Hematopoietic multipotent progenitor cell treated with erythropoietin and hydrocortisone succinate and interleukin-3 and kit ligand, for 17 days (in vitro differentiated cells): ENCODE data around the gene GLIS1.

Experiments
- DNase-seq: peaks from one replicate; pipeline ENCODE4 v3.0.0-alpha.2; 2015; ENCODE audit warnings: low spot score

GLIS1 gene

DNA sequence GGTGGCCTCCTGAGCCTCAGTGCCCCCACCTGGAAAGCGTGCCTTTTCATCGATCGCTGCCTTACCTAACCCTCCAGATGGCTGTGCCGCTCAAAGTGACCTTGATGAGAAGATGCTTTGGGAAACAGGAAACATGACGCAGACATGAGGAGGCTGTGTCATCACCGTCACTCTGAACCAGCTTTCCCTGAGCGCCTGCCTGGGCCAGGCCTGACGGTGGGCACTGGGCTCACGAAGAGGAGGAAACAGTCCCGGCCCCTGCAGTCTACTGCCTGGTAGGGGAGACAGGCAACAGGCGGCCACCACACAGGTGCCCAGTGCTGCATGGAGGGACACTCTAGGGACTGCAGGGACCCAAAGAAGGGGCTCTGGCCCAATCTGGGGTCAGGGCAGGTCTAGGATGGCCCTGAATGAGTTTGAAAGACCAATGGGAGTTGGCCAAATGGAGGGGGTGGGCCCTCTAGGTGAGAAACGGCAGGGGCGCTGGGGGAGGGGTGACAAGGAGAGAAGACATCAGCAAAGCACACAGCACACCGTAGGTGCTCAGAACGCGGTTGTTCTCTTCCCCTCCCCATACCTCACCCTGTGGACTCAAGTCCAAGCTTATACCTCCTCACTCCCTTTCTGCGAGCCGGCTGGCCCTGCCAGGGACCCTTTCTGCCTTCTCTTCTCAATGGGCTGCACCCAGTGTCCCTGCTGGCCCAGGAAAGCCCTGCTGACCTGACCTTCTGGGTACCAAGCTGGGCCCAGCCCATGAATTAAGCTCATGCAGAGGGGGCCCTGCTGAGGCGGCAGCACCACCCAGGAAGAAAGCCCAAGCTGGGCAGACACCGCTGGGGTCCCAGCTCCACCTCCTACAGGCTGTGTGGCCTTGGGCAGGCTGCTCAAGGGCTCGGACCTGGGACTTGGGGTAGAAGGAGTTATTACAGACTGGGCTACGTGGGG lies 44.9 kb downstream of the GLIS1 start:
- no peak for DNase-seq

DNA sequence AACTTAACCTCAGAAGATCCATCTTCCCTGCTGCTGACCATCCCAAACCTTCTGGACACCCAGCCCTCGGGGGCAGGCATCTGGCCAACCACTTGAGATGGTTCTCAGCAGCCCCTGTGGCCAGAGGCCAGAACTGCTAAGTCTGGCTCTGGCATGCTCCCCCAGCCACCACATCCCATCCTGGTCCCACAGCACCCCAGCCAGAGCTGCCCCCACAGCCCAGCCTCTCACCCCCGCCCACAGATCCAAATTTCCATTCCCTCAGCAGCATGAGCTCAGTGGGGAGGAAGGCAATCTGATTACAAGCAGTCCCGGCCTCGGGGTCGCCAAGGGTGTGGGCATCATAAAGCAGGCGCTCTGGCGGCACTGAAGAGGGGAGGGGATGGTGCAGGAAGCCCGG lies 45.6 kb downstream of the GLIS1 start:
- no peak for DNase-seq

DNA sequence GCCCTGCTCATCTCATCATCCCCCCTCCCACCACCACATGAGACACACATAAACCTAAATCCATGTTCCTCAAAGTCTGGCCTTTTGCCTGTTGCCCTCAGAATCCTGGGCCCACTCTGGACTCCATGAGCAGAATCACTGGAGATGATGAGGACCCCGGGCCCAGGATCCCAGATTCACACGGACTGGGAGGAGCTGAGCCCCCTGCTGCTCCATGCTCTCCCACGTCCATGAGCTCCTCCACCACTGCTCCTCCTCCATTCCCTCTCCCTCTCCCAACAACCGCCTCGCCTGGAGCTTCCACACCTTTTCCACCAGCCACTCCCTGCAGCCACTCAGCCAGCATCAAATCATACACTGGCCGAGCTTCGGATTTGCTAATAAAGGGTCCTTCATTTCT lies 47.6 kb downstream of the GLIS1 start:
- no peak for DNase-seq

DNA sequence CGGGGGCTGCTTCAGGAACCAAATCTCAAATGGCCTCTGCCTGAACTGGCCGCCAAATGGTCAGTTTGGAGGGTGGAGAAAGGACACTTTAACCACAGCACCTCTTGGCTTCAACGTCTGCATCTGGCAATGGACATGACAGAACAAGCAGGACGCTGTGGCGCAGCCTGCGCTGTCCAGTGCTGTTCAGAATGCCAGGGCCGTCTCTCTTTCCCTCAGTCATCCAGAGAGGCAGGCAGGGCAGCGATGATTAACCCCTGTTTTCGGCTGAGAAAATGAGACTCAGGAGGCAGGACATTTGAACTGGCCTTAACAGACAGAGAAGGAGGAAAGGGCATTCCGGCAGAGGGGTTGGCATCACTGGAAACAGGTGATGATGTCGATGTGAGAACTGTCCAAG lies 48.6 kb downstream of the GLIS1 start:
- no peak for DNase-seq

DNA sequence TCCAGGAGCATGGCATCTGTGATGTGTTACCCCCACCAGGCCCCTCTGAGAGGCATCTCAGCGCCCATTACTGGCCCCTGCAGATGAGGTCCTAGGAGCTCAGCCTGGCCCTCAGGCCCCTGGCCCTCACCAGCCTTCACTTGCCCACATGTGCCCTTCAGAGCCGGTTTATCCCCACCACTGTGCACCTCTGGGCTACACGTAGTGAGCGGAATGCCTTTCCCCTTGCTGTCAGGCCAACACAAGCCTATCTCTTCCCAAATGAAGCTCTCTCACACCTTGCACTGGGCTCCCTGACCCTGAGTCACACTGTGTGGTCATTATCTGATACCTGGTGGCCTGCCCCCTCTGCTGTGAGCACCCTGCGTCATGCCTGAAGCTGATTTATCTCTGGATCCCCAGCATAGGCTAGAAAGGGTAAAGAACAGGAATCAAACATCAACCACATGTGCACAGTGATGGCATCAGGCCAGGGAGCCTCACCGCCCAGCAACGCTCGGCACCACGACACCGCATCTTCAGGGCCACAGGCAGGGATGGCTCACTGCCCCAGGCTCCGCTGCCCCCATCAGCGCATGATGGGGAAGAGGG lies 49.1 kb downstream of the GLIS1 start:
- no peak for DNase-seq

DNA sequence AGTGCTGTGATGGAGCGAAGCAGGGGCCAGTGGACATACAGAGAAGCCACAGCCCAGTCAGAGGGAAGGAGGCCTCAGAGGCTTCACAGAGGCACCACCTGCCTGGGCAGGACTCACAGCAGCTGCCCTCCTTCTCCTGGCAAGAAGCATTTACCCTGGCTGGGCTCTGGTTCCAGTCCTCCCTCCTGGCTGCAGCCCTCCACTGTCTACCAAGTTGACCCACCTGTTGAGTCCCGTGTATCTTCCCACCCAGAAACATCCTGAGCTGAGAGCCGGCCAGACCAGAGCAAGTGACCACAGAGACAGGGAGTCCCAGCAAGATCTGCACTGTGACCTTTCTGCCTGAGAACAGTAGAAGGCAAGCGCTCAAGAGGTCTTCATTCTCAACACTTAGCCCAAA lies 49.7 kb downstream of the GLIS1 start:
- DNase-seq: no peak

DNA sequence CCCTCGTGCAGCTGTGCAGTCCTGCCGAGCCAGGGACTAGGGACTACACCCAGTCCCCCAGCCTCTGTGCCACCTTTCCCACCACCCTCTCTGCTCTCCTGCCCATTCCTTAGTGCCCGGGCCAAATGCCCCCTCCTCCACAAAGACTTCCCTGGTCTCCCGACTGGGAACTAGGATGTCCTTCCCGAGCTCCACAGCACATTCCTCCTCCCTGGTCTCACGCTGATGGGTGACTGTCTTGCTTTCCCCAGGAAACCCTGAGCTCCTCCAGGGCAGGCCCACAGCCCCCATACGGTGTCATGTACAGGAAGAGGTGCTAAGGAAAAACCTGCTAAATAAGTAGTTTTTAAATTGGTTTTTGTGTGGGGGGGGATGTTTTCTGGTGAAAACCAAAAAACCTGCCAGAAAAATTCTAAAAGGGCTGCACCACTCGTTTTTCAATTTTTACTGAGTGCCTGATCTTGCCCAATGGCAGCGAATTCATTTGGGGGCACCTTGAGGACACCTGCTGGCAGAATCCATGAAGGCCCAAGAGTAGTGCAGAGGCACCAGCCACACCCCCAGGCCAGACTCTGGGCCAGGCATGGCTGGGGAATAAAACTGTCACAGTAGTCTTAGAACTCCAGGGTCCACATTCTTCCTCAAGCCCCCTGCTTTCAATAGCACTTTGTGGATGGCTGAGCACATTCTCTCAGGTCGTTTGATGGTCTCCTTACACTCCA lies 50.4 kb downstream of the GLIS1 start:
- DNase-seq: no peak

DNA sequence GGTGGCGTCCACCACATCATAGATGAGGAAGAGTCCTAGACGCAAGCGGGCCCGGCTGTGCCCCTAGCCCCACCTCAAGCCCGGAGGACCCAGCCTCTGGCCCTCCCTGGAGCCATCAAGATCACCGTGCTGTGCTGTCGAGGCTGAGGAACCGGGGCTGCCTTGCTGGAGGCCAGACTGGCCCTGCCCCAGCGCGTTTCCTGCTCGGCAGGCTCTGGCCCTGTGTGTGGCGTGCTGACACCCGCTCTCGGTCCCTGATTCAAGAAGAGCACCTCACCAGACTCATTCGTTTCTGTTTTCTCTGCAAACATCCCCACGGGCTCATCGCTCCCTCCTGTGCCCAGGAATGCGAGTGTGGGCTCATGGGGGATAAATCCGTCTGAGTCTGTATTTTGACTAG lies 51.1 kb downstream of the GLIS1 start:
- no peak for DNase-seq

DNA sequence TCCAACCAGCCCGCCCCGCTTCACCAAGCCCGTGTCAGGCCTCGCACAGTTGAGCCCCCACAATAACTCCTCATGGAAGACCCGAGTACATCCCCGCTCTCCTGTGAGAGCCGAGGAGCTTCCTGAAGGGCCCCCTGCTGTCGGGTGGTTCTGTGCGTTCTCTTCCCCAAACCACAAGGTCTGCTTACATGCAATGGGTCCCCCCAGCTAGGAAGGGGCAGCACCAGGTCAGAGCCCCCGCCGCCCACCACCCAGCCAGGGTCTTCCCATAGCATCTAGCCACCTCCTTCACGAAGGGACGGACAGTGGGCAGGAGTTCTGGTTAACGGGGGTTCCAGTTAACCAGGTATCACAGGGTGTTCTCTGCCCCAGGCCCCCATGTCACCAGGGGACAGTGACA lies 51.5 kb downstream of the GLIS1 start:
- DNase-seq: no peak

DNA sequence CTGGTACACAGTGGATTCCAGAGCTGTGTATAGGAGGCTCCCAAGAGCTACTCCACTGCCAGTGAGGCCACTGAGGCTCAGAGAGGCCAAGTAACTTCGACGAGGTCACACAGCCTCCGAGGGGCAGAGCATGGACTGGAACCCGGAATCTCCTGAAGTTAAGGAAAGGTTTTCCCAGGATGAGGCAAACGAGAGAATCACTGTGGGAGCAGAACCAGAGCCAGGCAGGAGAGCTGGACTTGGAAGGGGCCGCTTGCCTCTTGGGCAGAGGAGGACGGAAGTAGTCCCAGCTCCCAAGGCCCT lies 52.0 kb downstream of the GLIS1 start:
- no peak for DNase-seq

DNA sequence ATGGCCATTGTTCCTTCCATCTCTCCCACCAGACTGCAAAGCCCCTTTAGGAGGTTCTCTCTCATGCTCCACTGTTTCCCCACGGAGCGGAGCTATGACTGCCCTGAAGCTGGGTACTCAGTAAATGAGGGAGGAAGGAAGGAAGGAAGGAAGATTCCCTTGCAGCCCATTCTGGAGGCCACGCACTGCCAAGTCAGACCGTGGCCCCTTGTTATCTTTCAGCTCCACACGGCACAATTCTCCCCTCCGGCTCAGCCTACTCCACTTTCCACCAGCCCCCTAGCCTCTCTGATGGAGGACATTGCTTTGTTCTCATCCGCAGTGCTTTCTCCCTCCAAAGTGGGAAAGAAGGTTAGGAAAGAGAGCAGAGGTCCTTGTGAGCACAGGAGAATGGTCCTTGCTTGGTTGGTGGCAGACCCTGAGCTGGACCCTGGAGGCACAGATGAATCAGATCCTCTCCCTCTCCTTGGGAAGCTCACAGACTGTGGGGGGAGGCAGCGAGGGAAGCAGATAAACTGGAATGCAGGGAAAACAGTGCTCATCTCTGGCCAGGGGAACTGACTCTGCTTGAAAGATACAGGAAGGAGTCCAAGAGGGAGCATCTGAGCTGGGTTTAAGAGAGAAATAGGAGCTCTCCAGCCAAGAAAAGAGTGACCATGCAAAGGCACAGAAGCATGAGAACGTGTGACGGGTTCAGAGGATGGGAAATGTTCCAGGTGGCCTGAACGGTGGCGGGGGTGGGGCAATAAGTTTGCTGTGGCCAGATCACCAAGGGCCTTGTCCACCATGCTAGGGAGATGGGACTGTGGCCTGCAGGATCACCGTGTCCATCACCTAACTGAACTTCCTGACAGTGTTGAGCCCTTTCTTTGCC lies 52.6 kb downstream of the GLIS1 start:
- DNase-seq: no peak

DNA sequence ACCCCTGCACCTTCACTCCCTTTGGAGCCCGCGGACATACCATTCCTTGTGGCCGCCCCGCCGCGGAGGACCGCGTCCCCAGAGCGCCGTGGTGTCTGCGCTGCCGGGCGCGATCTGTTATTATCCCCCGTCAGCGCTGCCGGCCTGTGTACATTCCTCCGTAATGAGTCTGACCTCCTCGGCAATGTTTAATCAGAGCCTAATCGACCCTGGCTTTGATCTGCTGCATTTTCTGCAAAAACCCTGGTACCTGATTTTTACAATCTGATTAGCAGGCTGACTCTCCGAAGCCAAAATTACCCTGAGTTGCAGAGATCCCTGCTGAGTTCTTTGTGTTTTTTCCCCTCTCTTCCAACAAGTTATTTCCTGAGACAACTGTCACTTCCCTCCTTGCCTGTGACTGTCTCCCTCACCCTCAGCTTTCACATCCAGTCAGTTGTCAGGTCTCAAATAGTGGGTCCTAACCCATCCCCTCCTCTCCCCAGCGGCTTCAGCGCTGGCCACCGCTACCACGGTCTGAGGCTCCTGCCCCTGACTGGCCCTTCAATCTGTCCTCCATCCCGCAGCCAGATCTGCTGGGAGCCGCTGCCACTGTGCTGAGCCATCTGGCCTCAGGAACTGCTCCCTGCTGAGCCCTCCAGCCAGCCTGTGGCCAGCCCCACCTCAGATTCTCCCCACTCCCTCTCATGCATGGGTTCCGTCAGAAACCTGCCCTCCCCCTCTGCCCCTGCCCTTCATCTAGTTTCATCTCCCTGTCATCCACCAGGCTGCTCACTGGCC lies 53.5 kb downstream of the GLIS1 start:
- no peak for DNase-seq

DNA sequence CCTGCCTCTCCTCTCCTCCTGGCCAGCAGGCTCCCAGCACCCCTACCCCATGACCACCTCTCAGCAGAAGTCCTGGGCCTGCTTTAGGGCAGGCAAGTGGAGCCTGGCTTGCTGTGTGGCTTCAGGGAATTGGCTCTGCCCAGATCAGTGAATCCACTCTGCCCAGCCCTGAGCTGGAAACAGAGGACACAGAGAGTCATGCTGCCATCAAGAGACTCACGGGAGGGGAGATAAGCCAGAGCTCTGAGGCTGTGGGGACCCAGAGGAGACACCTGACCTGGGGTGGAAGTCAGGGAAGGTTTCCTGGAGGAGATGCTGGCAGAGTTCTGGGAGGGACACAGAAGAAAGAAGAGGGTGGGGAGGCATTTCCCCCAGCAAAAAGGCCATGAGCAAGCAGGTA lies 54.2 kb downstream of the GLIS1 start:
- no peak for DNase-seq

DNA sequence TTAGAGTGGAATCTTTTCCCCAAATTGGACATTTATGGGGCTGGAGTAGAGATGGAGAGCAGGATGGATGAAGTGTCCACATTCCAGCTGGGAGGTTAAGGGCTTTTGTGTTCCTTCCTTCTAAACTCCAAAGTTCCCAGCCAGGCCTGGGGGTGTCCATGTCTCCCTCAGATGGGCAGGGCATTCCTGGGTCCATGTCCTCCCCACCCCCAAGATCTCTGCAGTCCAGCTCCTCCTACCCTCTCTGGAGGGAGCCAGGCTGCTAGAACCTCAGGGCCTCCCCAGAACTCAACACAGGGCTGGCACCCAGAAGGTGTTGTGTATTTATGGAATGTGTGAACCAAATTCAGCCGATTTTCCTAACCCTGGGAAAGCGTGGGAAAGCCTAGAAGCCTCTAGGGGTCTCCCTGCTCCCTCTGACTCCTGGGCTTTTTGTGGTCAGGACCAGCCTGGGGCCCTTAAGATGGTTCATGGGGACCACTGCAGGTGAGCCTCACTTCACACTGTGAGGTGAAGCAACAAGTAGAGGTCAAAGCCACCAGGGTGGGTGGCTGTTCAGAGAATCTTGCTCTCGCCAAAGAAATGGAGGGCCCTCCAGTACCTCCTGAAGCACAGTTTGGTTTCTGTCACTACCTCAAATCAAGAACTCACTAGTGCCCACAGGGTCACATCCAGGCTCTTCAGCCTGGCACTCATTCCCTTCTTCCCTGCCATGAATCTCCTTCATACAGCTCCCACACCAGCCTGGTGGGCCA lies 54.8 kb downstream of the GLIS1 start:
- DNase-seq: no peak

DNA sequence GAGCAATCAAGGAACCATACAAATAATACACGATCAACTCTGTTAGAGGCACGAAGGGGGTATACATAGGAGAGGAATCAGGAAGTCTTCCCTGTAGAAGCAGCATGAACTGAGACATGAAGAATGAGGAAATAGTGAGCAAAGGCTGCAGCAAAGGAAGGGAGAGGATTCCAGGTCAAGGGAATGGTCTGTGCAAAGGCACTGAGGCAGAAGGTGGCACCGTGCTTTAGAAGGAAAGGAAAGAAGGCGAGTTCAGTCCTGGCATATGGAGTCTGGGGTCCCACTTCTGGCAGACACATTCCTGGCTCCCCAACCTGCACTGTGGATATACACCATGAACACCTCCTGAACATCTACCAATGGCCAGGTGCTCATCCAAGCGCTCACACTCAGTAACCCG lies 56.1 kb downstream of the GLIS1 start:
- DNase-seq: no peak

DNA sequence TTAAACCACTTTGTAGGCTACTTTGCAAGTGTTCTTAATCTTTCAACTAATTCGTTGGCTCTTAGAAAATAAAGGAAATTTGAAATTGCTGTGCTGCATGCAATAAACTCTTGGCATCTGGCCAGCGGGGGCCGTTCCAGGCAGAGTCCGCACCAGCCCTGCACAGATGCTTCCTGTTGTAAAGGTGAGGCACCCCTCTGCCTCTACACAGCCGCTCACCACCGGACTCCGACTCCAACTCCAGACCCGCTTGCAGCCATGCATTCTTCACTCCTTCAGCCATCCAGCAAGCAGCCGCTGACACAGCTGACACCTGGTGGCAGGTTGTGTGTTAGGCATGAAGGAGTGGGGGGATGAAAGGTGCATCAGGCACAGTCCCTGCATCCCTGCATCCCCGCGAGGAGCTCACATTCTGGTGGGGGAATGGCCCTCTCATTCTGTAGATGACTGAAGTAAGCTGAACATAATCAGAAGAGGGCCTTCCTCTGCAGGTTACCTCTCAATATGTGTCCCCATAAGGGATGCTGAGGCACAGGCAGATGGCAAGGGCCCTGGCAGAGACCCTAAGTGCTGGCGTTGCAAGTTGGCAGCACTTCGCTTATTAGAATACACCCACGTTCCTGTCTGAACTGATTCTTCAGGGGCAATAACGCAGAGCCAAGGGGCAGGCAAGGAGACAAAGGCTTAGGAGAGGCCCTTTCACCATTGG lies 56.8 kb downstream of the GLIS1 start:
- DNase-seq: no peak

DNA sequence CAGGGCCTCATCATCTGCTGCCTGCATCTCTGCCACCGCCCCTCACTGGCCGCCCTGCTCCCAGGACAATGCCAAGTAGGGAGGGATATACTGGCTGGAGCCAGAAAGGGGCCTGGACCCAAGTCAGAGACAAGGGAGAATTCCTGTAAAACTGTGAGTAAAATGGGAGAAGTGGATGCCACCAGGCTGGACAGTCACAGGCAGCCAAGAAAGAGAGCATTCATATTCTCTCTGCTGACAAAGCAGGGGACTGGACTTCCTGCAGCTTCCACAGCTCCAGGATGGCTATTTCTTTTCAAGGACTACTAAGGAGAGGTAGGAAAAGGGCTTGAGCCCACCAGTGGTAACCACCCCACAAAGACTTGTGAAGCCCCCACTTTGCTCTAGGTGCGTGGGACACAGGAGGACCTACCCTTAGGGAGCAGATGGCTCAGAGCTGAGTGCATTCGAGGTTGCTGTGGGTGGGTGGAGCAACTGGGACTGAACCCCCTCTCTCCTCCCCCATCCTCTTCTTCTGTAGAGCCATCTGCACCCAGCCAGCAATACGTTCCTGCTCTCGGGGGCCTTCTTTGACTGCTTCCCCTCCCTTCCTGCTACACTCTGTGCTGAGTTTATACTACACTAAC lies 57.5 kb downstream of the GLIS1 start:
- DNase-seq: no peak

DNA sequence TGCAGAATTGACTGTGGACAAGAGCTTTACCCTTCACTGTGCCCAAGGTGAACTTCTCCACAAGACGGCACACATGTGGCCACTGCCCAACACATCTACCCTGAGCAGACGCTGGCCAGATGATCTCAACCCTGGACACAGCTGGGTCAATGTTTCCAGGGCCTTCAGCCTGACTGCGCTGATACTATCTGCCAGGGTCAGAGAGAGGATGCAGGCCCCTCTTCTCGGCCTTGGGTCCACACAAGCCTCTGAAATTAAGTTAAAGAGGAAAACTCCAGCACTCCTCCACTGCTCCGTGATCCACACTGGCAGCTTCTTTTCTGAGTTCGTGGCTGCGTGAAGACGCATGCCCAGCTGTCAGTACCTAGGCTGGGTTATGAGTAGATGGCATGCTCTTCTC lies 58.1 kb downstream of the GLIS1 start:
- DNase-seq: no peak

DNA sequence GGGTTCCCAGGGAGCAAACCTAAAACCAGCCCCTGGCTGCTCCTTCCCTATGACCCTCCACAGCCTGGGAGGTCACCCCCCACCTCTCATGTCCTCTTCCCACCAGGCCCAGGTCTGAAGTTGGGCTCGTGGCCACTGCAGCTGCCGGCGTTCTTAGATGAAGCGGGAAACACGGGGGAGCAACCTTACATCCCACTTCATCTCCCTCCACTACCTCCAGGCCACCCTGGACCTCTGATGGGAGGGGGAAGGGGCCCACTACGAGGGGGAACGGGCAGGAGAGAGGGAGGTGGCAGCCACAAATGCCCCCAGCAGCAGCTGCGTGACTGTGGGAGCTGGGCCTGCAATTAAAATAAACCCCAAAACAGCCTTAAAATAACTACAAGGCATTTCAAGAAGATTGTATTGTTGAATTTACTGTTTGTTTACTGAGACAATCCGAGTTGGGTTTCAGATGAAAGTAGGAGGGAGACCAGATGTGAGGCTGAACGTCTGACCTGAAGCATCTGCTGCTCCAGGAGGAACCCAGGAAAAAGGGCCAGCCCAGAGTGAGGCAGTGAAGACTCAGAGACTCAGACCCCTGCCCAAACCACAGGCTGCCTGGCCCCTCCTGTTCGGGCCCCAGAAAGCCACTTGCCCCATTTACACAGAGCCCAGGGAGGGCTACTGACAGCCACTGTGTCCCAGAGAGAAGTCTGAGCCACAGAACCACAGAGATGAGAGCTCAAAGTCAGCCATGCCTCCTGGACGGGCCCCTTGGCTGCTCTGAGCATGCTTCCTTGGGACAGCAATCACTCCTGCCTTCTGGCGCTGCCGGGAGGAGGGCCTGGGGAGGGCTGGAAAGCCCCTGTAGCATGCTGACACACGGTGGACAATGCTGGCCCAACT lies 59.8 kb downstream of the GLIS1 start:
- no peak for DNase-seq
